Loucy (cell line): Measurements from ENCODE around the gene NRG2.

Experiments used
- H2AFZ ChIP-seq: fragments of 200-600 bp; sonication (generic); 2 replicates; pipeline ENCODE4 v1.6.0; 2016; ENCODE audit warnings: antibody characterized with exemption, mild to moderate bottlenecking, low read length, moderate library complexity
- H3F3A ChIP-seq: fragments of 200-600 bp; 2 replicates; pipeline ENCODE4 v1.6.0; 2016; ENCODE audit warnings: antibody characterized with exemption, low read depth, mild to moderate bottlenecking
- H3K27me3 ChIP-seq: fragments of 200-600 bp; sonication (generic); 2 replicates; pipeline ENCODE4 v1.6.1; 2014; ENCODE audit warnings: low read length, mild to moderate bottlenecking; ENCODE audit not compliant: insufficient read depth, poor library complexity, severe bottlenecking
- H3K36me3 ChIP-seq: fragments of 200-600 bp; sonication (generic); 2 replicates; pipeline ENCODE4 v1.6.1; 2016; ENCODE audit warnings: low read length; ENCODE audit not compliant: insufficient read depth
- H3K4me1 ChIP-seq: fragments of 200-600 bp; sonication (generic); 2 replicates; pipeline ENCODE4 v1.5.1; 2014; ENCODE audit warnings: low read length, mild to moderate bottlenecking; ENCODE audit not compliant: insufficient read depth, poor library complexity, severe bottlenecking
- H3K4me2 ChIP-seq: fragments of 200-600 bp; sonication (generic); 2 replicates; pipeline ENCODE4 v1.6.0; 2014; ENCODE audit warnings: antibody characterized with exemption, low read length, low read depth, mild to moderate bottlenecking; ENCODE audit not compliant: poor library complexity, severe bottlenecking
- H3K4me3 ChIP-seq: fragments of 200-600 bp; sonication (generic); 2 replicates; pipeline ENCODE4 v1.5.1; 2014; ENCODE audit warnings: low read length, mild to moderate bottlenecking, mixed read lengths; ENCODE audit not compliant: poor library complexity, severe bottlenecking
- H3K79me2 ChIP-seq: fragments of 200-600 bp; sonication (generic); 2 replicates; pipeline ENCODE4 v1.6.1; 2014; ENCODE audit warnings: low read length; ENCODE audit not compliant: insufficient read depth
- H3K9ac ChIP-seq: fragments of 200-600 bp; sonication (generic); 2 replicates; pipeline ENCODE4 v1.6.0; 2014; ENCODE audit warnings: mild to moderate bottlenecking, low read depth, low read length, moderate library complexity; ENCODE audit not compliant: poor library complexity, severe bottlenecking
- H3K9me2 ChIP-seq: fragments of 200-600 bp; sonication (generic); replicated peaks from 2 replicates; pipeline ENCODE4 v1.6.1; 2016; ENCODE audit warnings: low read depth, low read length, mixed read lengths
- H3K9me3 ChIP-seq: fragments of 200-600 bp; sonication (generic); 2 replicates; pipeline ENCODE4 v1.6.1; 2014; ENCODE audit warnings: mild to moderate bottlenecking, antibody characterized with exemption, low read length, low read depth; ENCODE audit not compliant: insufficient read depth
- H4K20me1 ChIP-seq: fragments of 200-600 bp; sonication (generic); 2 replicates; pipeline ENCODE4 v1.6.0; 2014; ENCODE audit warnings: antibody characterized with exemption, low read length, mild to moderate bottlenecking; ENCODE audit not compliant: insufficient read depth, poor library complexity, severe bottlenecking
- EZH2phosphoT487 ChIP-seq: fragments of 200-600 bp; IDR thresholded peaks from 2 replicates; pipeline ENCODE4 v1.6.1; 2018; ENCODE audit warnings: antibody characterized with exemption, mild to moderate bottlenecking, moderate library complexity, borderline replicate concordance
- TF ChIP-seq, protein P1 (sequence below): fragments of 200-600 bp; sonication (generic); conservative IDR thresholded peaks from 2 replicates; pipeline ENCODE4 v1.5.1; 2014; ENCODE audit warnings: mild to moderate bottlenecking, antibody characterized with exemption, low read length

NRG2 gene

DNA sequence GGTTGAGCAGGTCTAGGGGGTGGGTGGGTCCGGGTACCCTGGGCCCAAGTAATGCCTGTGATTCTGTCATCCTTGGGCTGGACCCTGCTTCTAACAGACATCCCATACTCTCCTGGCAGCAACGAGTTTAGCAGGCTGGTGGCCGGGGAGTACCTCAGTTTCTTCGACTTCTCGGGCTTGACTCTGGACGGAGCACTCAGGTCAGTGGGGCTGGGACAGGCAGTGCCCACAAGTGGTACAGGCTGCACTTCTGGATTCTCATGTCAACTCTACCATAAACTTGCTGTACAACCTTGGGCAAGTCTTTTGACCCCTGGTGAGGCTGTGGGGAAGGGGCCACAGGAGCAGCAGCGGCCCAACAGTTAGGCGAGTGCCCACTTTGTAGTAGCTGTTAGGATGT is 225.7 kb downstream of the NRG2 start:
- no peaks in the 10 kb centered on the region for H3F3A ChIP-seq
- H3K36me3 ChIP-seq: no peaks in the 10 kb centered on the region
- H4K20me1 ChIP-seq: no peaks in the 10 kb centered on the region
- TF ChIP-seq EZH2phosphoT487: no peak
- TF ChIP-seq, protein P1, sequence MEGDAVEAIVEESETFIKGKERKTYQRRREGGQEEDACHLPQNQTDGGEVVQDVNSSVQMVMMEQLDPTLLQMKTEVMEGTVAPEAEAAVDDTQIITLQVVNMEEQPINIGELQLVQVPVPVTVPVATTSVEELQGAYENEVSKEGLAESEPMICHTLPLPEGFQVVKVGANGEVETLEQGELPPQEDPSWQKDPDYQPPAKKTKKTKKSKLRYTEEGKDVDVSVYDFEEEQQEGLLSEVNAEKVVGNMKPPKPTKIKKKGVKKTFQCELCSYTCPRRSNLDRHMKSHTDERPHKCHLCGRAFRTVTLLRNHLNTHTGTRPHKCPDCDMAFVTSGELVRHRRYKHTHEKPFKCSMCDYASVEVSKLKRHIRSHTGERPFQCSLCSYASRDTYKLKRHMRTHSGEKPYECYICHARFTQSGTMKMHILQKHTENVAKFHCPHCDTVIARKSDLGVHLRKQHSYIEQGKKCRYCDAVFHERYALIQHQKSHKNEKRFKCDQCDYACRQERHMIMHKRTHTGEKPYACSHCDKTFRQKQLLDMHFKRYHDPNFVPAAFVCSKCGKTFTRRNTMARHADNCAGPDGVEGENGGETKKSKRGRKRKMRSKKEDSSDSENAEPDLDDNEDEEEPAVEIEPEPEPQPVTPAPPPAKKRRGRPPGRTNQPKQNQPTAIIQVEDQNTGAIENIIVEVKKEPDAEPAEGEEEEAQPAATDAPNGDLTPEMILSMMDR: no peak
- H3K4me1 ChIP-seq: no peaks in the 10 kb centered on the region
- no peaks in the 10 kb centered on the region for H3K27me3 ChIP-seq
- H3K9me3 ChIP-seq: no peaks in the 10 kb centered on the region
- no peak overlapping the region for H2AFZ ChIP-seq
- H3K4me2 ChIP-seq: no peak overlapping the region
- H3K79me2 ChIP-seq: no peaks in the 10 kb centered on the region
- no peak overlapping the region for H3K9ac ChIP-seq
- H3K9me2 ChIP-seq: no peaks in the 10 kb centered on the region
- no peak overlapping the region for H3K4me3 ChIP-seq

DNA sequence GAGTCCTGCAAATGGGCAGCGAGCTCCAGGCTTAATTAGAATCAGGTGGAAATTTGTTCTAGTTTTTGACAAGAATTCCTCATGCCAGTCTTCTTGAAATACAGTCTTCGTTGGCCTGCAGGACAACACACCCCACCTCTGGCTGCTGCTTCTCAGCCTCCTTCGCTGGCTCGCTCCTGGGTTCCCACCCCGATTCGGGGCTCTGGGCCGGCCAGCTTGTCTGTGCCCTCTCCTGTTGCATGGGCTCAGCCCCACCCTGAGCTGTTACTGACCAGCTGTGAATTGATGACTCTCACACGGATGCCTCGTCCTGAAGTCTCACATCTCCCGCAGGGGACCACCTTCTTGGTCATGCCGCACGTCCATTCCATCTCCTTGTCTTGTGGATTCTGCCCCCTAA is 226.5 kb downstream of the NRG2 start:
- Histone ChIP-seq H4K20me1 (no peaks in the 10 kb centered on the region), H3K36me3 (no peaks in the 10 kb centered on the region), H3K4me3 (no peak overlapping the region), H3K4me1 (no peaks in the 10 kb centered on the region), H3K79me2 (no peaks in the 10 kb centered on the region), H2AFZ (no peak overlapping the region), H3K9me2 (no peaks in the 10 kb centered on the region), H3K9ac (no peak overlapping the region), H3K27me3 (no peaks in the 10 kb centered on the region), H3K9me3 (no peaks in the 10 kb centered on the region), H3K4me2 (no peak overlapping the region), H3F3A (no peaks in the 10 kb centered on the region)
- TF ChIP-seq EZH2phosphoT487: no peak
- TF ChIP-seq, protein P1: no peak

DNA sequence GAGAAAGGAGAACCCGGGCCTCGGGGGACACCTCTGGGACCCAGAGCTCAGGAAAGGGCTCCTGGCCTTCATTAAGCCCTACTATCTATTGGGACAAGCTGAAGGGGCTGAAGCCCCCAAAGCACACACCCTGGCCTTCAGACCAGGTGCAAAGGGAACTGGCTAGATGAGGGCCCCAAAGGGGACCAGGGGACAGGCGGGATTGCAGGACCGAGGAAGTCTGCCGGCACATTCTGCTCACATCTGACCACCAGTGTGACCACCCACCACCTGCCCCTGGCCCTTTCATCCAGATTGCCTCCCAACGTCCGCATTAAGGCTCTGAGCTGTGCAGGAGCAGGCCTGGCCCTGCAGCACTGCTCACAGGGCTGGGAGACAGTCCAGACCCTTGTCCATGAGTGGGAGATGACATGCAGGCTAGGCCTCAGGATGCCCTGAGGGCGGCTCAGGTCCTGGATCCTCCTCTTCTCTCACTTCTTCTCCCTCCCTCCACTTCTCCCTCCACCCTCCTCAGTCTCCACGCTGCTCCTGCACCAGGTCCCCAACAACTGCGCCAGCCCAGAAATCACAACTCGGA is 228.3 kb downstream of the NRG2 start:
- no peaks in the 10 kb centered on the region for H3K79me2 ChIP-seq
- no peaks in the 10 kb centered on the region for H3K9me3 ChIP-seq
- no peaks in the 10 kb centered on the region for H4K20me1 ChIP-seq
- no peak overlapping the region for H2AFZ ChIP-seq
- TF ChIP-seq, protein P1: no peak
- TF ChIP-seq EZH2phosphoT487: no peak
- no peak overlapping the region for H3K9ac ChIP-seq
- H3F3A ChIP-seq: no peaks in the 10 kb centered on the region
- H3K27me3 ChIP-seq: no peaks in the 10 kb centered on the region
- H3K4me3 ChIP-seq: no peak overlapping the region
- no peak overlapping the region for H3K4me2 ChIP-seq
- H3K36me3 ChIP-seq: no peaks in the 10 kb centered on the region
- no peaks in the 10 kb centered on the region for H3K4me1 ChIP-seq
- H3K9me2 ChIP-seq: no peaks in the 10 kb centered on the region
